Urinary bladder (tissue), 4 donors: ENCODE measurements around the gene ELOF1. TPM values are rescaled to one million over a fixed set of nuclear protein-coding genes. Genes with fewer than 3 reads are reported as not detected.

Source experiments
- DNase-seq: peaks from one replicate; pipeline ENCODE4 v3.0.0-alpha.2; 2015; ENCODE audit errors: extremely low spot score
- H3K27ac ChIP-seq: one replicate; pipeline ENCODE4 v1.5.1; 2013; ENCODE audit warnings: low read depth, mild to moderate bottlenecking, moderate library complexity
- H3K36me3 ChIP-seq: one replicate; pipeline ENCODE4 v1.6.1; 2013; ENCODE audit warnings: mild to moderate bottlenecking, moderate library complexity; ENCODE audit not compliant: insufficient read depth
- H3K4me1 ChIP-seq: one replicate; pipeline ENCODE4 v1.6.1; 2013; ENCODE audit warnings: mild to moderate bottlenecking, moderate library complexity; ENCODE audit not compliant: insufficient read depth
- H3K4me3 ChIP-seq: one replicate; pipeline ENCODE4 v1.5.1; 2013; ENCODE audit warnings: low read depth, low read length
- WGBS: extraction: QIAGEN DNeasy Blood & Tissue Kit; methylation state at CpG from one replicate; pipeline ENCODE4 v1.1.7; 2013; 5-methylcytosine and 5-hydroxymethylcytosine counted together
- polyA plus RNA-seq: library from polyadenylated mRNA; stranded (reverse); fragments of 200-250 nt; gene quantifications from one replicate; pipeline ENCODE4 v1.2.3, GENCODE V29; 2013
- total RNA-seq: library from RNA; depleted of rRNA; stranded (reverse); fragments of >200 nt; gene quantifications from one replicate; pipeline ENCODE4 v1.2.3, GENCODE V29; 2014
- donor health status: healthy with polysubstance abuse.
- donor health status: healthy.

Gene ELOF1
- total and polyA plus RNA-seq, 2 donors = 15.4 to 61.2 TPM

GRCh38 chr19:11556634-11557420 lies 2.2 kb downstream of the ELOF1 start:
- no peak for DNase-seq
- 78% methylated on average over 4 of the region's 4 CpGs for WGBS

DNA sequence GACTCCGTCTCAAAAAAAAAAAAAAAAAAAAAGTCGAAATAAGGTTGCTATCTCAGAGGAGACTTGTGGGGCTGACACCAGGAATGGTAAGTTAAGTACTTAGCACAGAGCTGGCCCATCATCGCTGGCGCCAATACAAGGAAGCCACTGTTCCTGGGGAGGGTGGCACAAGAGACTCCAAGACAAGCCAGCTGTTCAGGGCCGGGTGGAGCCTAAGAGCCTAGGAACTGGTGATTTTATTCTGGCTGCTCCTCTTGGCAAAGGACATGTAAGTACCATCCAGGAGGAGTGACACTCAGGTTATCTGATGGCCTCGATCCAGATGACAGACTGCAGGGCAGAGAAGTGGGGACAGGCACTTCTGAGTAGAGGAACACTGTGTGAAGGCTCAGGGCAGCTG lies 3.8 kb downstream of the ELOF1 start:
- no peak for DNase-seq
- H3K4me3 ChIP-seq = no peak overlapping the region
- no peaks in the 10 kb centered on the region for H3K4me1 ChIP-seq
- H3K27ac ChIP-seq = no peak overlapping the region
- WGBS = 86% methylated on average over 6 of the region's 6 CpGs
- peaks cover 2% of the 10 kb centered on the region for H3K36me3 ChIP-seq

More at GRCh38 chr19:11556634-11557420, 2.2 kb downstream of the ELOF1 start:
- no peaks in the 10 kb centered on the region for H3K4me1 ChIP-seq
- H3K36me3 ChIP-seq = peaks cover 2% of the 10 kb centered on the region
- H3K27ac ChIP-seq = no peak overlapping the region
- no peak overlapping the region for H3K4me3 ChIP-seq

DNA sequence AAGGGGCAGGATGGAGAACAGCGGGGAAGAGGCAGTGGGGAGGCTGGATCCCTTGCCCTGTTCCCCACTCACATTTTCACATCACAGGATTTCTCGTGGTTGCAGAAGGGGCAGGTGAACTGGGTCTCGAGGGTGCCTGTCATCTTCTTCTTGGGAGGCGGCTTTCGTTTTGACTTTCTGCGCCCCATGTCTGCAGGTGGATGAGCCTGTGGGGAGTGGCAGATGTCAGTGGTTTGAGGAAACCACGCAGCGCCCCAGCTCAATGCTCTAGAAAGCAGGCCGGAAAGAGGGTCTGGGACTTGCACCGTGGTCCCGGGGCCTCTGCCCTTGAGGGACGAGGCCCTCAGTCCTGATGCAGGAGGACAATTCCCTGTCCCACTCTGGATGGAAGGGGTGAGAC lies 4.9 kb downstream of the ELOF1 start:
- no peaks in the 10 kb centered on the region for H3K4me1 ChIP-seq
- 90% methylated on average over 12 of the region's 12 CpGs for WGBS
- peaks cover 2% of the 10 kb centered on the region for H3K36me3 ChIP-seq
- H3K27ac ChIP-seq = no peak overlapping the region
- H3K4me3 ChIP-seq = no peak overlapping the region
- no peak for DNase-seq

- H3K4me3 ChIP-seq = no peak overlapping the region
- 73% methylated on average over 20 of the region's 20 CpGs for WGBS
- peaks cover 2% of the 10 kb centered on the region for H3K36me3 ChIP-seq
- no peak overlapping the region for H3K27ac ChIP-seq
- DNase-seq = no peak
- no peaks in the 10 kb centered on the region for H3K4me1 ChIP-seq
Measured at GRCh38 chr19:11552666-11553372, 6.2 kb downstream of the ELOF1 start.

- 40% methylated on average over 26 of the region's 26 CpGs for whole genome bisulfite sequencing
- H3K27ac ChIP-seq = no peak overlapping the region
- H3K36me3 ChIP-seq = peaks cover 2% of the 10 kb centered on the region
- no peak overlapping the region for H3K4me3 ChIP-seq
- H3K4me1 ChIP-seq = no peaks in the 10 kb centered on the region
- DNase-seq = no peak
Measured at GRCh38 chr19:11551603-11552235, 7.3 kb downstream of the ELOF1 start.

GRCh38 chr19:11550265-11550664 lies 8.8 kb downstream of the ELOF1 start:
- no peaks in the 10 kb centered on the region for H3K4me1 ChIP-seq
- H3K4me3 ChIP-seq = no peak overlapping the region
- no peak for DNase-seq
- no peak overlapping the region for H3K27ac ChIP-seq
- peaks cover 2% of the 10 kb centered on the region for H3K36me3 ChIP-seq
- 83% methylated on average over 8 of the region's 8 CpGs for WGBS

- no peak overlapping the region for H3K27ac ChIP-seq
- no peaks in the 10 kb centered on the region for H3K4me1 ChIP-seq
- peaks cover 2% of the 10 kb centered on the region for H3K36me3 ChIP-seq
- WGBS = 90% methylated on average over 24 of the region's 24 CpGs
- DNase-seq = no peak
- H3K4me3 ChIP-seq = no peak overlapping the region
Measured at GRCh38 chr19:11549386-11549953, 9.6 kb downstream of the ELOF1 start.

DNA sequence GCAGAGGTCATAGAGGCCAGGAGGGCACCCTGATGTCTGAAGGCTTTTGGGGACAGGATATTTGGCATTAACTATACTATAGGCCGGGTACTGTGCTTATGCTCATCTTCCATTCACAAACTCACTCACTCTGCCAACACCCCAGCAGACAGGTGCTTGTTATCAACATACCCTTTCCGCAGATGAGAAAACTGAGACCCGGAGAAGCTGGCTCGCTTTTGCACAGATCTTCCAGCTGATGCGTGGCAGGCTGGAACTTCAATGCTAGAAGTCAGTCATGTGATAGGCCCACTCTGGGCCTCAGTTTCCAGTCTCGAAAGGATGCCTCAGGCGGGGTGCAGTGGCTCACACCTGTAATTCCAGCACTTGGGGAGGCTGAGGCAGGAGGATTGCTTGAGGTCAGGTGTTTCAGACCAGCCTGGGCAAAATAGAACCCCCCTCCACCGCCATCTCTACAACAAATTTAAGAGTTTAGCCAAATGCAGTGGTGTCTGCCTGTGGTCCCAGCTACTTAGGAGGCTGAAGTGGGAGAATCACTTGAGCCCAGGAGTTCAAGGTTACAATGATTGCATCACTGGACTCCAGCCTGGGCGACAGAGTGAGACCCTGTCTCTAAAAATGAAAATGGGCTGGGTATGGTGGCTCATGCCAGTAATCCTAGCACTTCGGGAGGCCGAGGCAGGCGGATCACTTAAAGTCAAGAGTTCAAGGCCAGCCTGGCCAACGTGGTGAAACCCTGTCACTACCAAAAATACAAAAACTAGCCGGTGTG lies 10.9 kb downstream of the ELOF1 start:
- H3K4me1 ChIP-seq = no peaks in the 10 kb centered on the region
- DNase-seq = no peak
- WGBS = 90% methylated on average over 14 of the region's 14 CpGs
- H3K4me3 ChIP-seq = no peak overlapping the region
- H3K36me3 ChIP-seq = peaks cover under 1% of the 10 kb centered on the region
- no peak overlapping the region for H3K27ac ChIP-seq

GRCh38 chr19:11541238-11541637 lies 17.8 kb downstream of the ELOF1 start:
- H3K4me1 ChIP-seq = no peaks in the 10 kb centered on the region
- 65% methylated on average over 3 of the region's 3 CpGs for WGBS
- no peaks in the 10 kb centered on the region for H3K36me3 ChIP-seq
- no peak overlapping the region for H3K4me3 ChIP-seq
- H3K27ac ChIP-seq = no peak overlapping the region
- DNase-seq = no peak

- WGBS = 55% methylated on average over 5 of the region's 5 CpGs
- Histone ChIP-seq H3K4me3 (peak overlapping the region; percentile 36), H3K36me3 (no peaks in the 10 kb centered on the region), H3K27ac (no peak overlapping the region), H3K4me1 (no peaks in the 10 kb centered on the region)
- no peak for DNase-seq
Measured at GRCh38 chr19:11540645-11541044, 18.4 kb downstream of the ELOF1 start.

DNA sequence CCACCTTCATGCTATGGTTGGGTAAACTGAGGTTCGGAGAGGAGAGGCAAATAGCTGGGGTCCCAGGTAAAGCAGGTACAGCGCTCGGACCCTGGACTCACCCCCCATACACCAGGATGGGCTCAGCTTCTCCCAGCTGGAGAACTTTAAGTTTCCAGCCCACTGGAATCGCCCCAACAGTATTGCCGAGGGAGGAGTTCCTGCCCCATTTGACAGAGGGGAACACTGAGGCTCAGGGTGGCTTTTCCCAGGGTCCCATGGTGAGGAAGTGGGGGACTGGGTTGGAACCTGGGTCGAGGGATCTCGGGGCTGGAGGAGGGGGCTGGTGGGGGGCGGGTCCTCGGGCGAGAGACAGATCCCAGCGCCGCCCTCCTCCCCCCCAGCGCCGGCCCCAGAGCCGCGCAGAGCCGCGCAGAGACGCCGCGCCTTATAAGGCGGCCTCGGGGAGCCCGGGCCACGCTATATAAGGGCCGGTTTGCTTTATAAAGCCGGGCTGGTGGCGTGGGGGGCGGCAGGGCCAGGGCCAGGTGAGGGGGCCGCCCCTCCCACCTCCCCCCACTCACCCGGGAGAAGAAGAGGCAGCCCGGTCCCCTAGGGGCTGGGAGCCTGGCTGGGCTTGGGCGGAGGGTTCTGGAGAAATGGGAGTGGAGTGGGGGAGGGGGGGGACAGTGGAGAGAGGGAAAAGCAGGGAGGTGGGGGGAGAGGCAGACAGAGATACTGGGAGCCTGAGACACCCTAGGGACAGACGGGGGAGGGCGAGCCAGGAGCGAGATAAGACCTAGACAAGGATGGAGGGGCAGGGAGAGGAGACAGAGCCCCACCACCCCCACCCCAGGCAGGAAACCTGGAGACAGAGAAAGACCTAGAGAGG lies 19.3 kb downstream of the ELOF1 start:
- H3K36me3 ChIP-seq = no peaks in the 10 kb centered on the region
- H3K4me3 ChIP-seq = peak overlapping the region; percentile 36
- 7% methylated on average over 36 of the region's 36 CpGs for WGBS
- H3K4me1 ChIP-seq = no peaks in the 10 kb centered on the region
- DNase-seq = no peak
- H3K27ac ChIP-seq = peak overlapping the region; percentile 85

DNA sequence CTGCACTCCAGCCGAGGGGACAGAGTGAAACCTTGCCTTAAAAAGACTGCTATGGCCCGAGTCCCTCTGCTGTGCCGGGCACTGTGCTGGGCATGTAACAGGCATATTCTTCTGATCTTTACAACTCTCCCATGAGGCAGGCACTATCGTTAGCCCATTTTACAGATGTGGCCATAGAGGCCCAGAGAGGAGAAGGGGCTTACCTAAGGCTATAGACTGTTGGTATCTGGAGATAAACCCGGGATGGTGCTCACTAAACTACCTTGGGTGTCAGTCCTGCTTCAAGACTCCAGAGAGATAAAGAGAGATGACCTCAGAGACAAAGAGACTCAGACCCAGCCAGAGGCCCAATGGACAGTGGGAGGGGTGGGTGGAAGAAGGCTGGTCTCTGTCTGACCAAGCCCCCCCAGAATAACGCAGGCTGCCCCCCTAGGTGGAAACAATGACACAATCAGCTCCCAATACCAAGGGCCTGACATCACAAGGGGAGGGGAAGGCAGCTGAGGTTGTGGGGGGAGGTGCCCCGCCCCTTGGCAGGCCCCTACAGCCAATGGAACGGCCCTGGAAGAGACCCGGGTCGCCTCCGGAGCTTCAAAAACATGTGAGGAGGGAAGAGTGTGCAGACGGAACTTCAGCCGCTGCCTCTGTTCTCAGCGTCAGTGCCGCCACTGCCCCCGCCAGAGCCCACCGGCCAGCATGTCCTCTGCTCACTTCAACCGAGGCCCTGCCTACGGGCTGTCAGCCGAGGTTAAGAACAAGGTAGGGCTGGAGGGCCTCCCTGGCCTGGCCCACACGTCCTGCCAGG lies 20.6 kb downstream of the ELOF1 start, which contains the start of gene CNN1:
TSS of gene CNN1 (plus strand) at position 620 of the 805 bp plus-strand sequence. CDS start at position 697, 77 bp downstream.
- Histone ChIP-seq H3K27ac (peak within 1 kb of the TSS; percentile 85), H3K4me1 (no peaks in the 10 kb centered on the region), H3K36me3 (no peaks in the 10 kb centered on the region), H3K4me3 (peak within 1 kb of the TSS; percentile 36)
- WGBS = 15% methylated on average over 21 of the region's 21 CpGs
- peak; percentile 59 for DNase-seq
